Chondrocyte (in vitro differentiated cells): Measurements from ENCODE around the gene RORB. TPM values are rescaled to one million over a fixed set of nuclear protein-coding genes. Genes with fewer than 3 reads are reported as not detected.

Experiments used
- DNase-seq: peaks from one replicate; pipeline ENCODE4 v3.0.0; 2021; ENCODE audit warnings: mixed read lengths, low spot score
- H3K27ac Mint-ChIP-seq: one replicate; pipeline ENCODE4 v1.8.0; 2021; ENCODE audit warnings: mild to moderate bottlenecking, moderate library complexity, mixed read lengths; ENCODE audit not compliant: unreplicated experiment
- H3K27me3 Mint-ChIP-seq: 2 replicates; pipeline ENCODE4 v1.8.0; 2021; ENCODE audit warnings: low read depth, mixed read lengths
- H3K36me3 Mint-ChIP-seq: 2 replicates; pipeline ENCODE4 v1.8.0; 2021; ENCODE audit warnings: low read depth, mixed read lengths
- H3K4me1 Mint-ChIP-seq: 2 replicates; pipeline ENCODE4 v1.8.0; 2021; ENCODE audit warnings: low read depth, mild to moderate bottlenecking, mixed read lengths
- H3K4me3 Mint-ChIP-seq: one replicate; pipeline ENCODE4 v1.8.0; 2021; ENCODE audit warnings: mild to moderate bottlenecking, moderate library complexity, mixed read lengths; ENCODE audit not compliant: unreplicated experiment
- H3K9me3 Mint-ChIP-seq: 2 replicates; pipeline ENCODE4 v1.8.0; 2021; ENCODE audit warnings: low read depth, mixed read lengths
- total RNA-seq: library from RNA; stranded (reverse); gene quantifications from 3 replicates; pipeline ENCODE4 v1.2.1, GENCODE V29; 2021
- TF ChIP-seq, protein P1 (sequence below): fragments of 200-600 bp; sonication (generic); IDR thresholded peaks from 2 replicates; pipeline ENCODE4 v1.5.0; 2021; ENCODE audit warnings: antibody characterized with exemption, mild to moderate bottlenecking, moderate library complexity

RORB gene
- total RNA-seq, 1 donor from 2014 or later = not detected

- TF ChIP-seq, protein P1, sequence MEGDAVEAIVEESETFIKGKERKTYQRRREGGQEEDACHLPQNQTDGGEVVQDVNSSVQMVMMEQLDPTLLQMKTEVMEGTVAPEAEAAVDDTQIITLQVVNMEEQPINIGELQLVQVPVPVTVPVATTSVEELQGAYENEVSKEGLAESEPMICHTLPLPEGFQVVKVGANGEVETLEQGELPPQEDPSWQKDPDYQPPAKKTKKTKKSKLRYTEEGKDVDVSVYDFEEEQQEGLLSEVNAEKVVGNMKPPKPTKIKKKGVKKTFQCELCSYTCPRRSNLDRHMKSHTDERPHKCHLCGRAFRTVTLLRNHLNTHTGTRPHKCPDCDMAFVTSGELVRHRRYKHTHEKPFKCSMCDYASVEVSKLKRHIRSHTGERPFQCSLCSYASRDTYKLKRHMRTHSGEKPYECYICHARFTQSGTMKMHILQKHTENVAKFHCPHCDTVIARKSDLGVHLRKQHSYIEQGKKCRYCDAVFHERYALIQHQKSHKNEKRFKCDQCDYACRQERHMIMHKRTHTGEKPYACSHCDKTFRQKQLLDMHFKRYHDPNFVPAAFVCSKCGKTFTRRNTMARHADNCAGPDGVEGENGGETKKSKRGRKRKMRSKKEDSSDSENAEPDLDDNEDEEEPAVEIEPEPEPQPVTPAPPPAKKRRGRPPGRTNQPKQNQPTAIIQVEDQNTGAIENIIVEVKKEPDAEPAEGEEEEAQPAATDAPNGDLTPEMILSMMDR = no peak
- H3K27ac Mint-ChIP-seq = no peak overlapping the region
These were observed 37.7 kb downstream of the RORB start for GRCh38 chr9:74534841-74535240.

DNA sequence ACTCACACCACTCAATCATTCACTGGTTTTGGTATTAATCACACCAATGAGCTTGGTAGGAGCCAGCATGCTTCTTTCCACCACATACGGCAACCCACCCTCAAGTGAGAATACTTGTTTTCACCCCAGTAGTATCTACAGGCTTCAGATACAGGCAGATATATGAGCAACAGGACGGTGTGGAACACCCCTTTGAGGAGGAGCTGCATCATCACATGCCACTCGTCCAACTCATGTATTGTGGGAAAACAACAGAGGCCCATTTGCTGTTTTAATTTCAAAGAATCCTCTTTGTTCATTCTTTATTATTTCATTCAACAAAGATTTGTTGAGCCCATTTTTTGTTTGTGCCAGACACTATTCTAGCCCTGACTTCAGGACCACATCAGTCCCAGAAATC lies 46.0 kb downstream of the RORB start:
- TF ChIP-seq, protein P1 = no peak
- Mint-ChIP-seq H3K27me3 (peaks cover 10% of the 10 kb centered on the region), H3K36me3 (no peaks in the 10 kb centered on the region), H3K4me1 (no peaks in the 10 kb centered on the region), H3K27ac (no peak overlapping the region), H3K4me3 (no peak overlapping the region), H3K9me3 (no peaks in the 10 kb centered on the region)
- no peak for DNase-seq

More at GRCh38 chr9:74534841-74535240, 37.7 kb downstream of the RORB start:
- Mint-ChIP-seq H3K36me3 (no peaks in the 10 kb centered on the region), H3K9me3 (no peaks in the 10 kb centered on the region), H3K27me3 (peaks cover 10% of the 10 kb centered on the region), H3K4me1 (no peaks in the 10 kb centered on the region), H3K4me3 (no peak overlapping the region)
- no peak for DNase-seq

DNA sequence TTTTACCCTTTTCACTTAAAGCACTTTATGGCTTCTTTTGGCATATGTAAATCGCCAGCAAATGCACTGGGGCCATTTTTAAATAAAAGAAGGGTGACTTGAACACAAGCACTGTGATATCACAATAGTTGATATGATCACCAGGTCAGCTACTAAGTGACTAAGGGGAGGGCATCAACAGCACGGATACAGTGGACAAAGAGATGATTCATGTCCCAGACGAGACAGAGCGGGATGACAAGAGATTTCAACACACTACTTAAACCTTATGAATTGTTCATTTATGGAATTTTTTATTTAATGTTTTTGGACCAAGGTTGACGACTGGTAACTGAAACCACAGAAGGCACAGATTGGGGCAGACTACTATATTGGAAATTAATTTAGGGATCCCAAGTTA lies 54.1 kb downstream of the RORB start:
- Mint-ChIP-seq H3K4me1 (no peaks in the 10 kb centered on the region), H3K27ac (no peak overlapping the region), H3K9me3 (no peaks in the 10 kb centered on the region), H3K4me3 (no peak overlapping the region), H3K36me3 (no peaks in the 10 kb centered on the region), H3K27me3 (peaks cover 12% of the 10 kb centered on the region)
- DNase-seq = no peak
- TF ChIP-seq, protein P1 = no peak

DNA sequence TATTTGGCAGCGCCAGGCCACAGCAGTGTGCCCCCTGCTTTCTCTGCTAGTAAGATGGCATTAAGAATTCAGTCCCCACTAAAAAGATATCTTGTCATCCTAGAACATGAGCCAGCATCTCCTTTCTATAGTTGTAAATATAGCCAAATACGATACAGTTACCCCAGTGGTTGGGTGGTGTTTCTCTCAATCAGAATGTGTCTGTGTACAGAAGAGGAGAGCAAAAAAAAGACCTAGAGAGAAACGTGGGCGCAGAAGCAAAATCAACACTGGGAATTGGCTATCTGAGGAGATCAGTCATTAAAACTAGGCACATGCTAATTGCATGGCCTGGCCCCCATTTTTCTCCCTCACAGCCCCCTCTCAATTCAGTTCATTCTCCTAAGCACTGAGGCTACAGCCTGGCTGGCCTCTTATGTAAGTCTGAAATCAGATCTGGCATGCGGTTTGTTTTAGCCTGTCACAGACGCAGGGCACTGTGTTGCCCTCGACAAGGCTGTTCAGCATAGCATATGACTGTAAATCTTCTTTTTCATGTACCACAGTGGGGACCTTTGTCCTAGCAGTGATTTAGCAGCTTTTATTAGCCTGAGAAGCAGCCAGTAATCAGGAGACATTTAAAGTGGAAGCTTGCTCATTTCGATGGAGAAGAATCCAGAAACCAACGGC lies 57.8 kb downstream of the RORB start:
- H3K4me1 Mint-ChIP-seq = no peaks in the 10 kb centered on the region

DNA sequence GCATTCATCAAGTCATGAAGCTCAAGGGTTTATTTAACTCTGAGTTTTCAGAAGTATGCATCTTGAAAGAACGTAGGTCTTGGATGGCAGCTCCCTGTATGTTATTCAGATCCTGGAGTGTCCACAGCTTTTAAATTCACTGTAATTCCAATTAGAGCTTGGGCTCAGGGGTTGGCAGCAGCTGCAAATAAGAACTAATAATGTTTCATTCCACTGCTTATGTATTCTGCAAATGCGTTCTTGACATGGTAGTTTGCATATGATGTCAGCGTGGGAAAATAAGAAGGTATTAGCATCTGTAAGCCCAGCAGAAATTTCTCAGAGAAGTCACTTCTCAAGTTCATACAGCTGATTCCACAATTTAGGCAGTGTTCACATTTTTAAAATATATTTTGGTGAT lies 58.4 kb downstream of the RORB start:
- H3K4me3 Mint-ChIP-seq = no peak overlapping the region
- H3K4me1 Mint-ChIP-seq = no peaks in the 10 kb centered on the region
- TF ChIP-seq, protein P1 = no peak

More for the DNA sequence above, 57.8 kb downstream of the RORB start:
- Mint-ChIP-seq H3K36me3 (no peaks in the 10 kb centered on the region), H3K27ac (no peak overlapping the region), H3K27me3 (peaks cover 13% of the 10 kb centered on the region), H3K9me3 (no peaks in the 10 kb centered on the region), H3K4me3 (no peak overlapping the region)
- TF ChIP-seq, protein P1 = no peak
- DNase-seq = no peak

More for the DNA sequence above, 58.4 kb downstream of the RORB start:
- Mint-ChIP-seq H3K9me3 (no peaks in the 10 kb centered on the region), H3K27me3 (peaks cover 13% of the 10 kb centered on the region), H3K36me3 (no peaks in the 10 kb centered on the region), H3K27ac (no peak overlapping the region)
- no peak for DNase-seq
